GM18907 (cell line): ENCODE data around the gene MYRF.

Source experiments
- ATAC-seq: cut with Tn5 transposase; IDR thresholded peaks from one replicate; pipeline ENCODE4 v1.9.1; 2021; ENCODE audit warnings: mild to moderate bottlenecking, moderate library complexity; ENCODE audit not compliant: unreplicated experiment

The MYRF gene

GRCh38 chr11:61738776-61739175, 13.7 kb upstream of the MYRF start:
- ATAC-seq: no peak

- ATAC-seq: no peak
Measured at GRCh38 chr11:61739413-61739812, 13.0 kb upstream of the MYRF start.

GRCh38 chr11:61739966-61740365, 12.5 kb upstream of the MYRF start:
- ATAC-seq: no peak

- no peak for ATAC-seq
Measured at GRCh38 chr11:61742391-61742790, 10.0 kb upstream of the MYRF start.

- ATAC-seq: no peak
Measured at GRCh38 chr11:61743486-61744095, 8.8 kb upstream of the MYRF start.

GRCh38 chr11:61744181-61744580, 8.3 kb upstream of the MYRF start:
- ATAC-seq: no peak

GRCh38 chr11:61744609-61745156, 7.8 kb upstream of the MYRF start:
- no peak for ATAC-seq

GRCh38 chr11:61745781-61746441, 6.5 kb upstream of the MYRF start:
- ATAC-seq: no peak

- ATAC-seq: no peak
Measured at GRCh38 chr11:61746442-61747191, 5.8 kb upstream of the MYRF start.

GRCh38 chr11:61747192-61747966, 5.1 kb upstream of the MYRF start:
- no peak for ATAC-seq

- no peak for ATAC-seq
Measured at GRCh38 chr11:61747967-61748285, 4.5 kb upstream of the MYRF start.

GRCh38 chr11:61749591-61750217, 2.7 kb upstream of the MYRF start:
- no peak for ATAC-seq

GRCh38 chr11:61750631-61751273, 1.7 kb upstream of the MYRF start:
- ATAC-seq: no peak

- ATAC-seq: no peak
Measured at GRCh38 chr11:61751384-61751783, 1.1 kb upstream of the MYRF start.

- ATAC-seq: no peak
Measured at GRCh38 chr11:61752925-61753521, 587 bp downstream of the MYRF start.

- no peak for ATAC-seq
Measured at GRCh38 chr11:61753672-61754071, 1.2 kb downstream of the MYRF start.

GRCh38 chr11:61754534-61755482, 2.4 kb downstream of the MYRF start:
- no peak for ATAC-seq

- ATAC-seq: no peak
Measured at GRCh38 chr11:61756147-61756451, 3.7 kb downstream of the MYRF start.
